ENCODE results near the gene PGBD5.

DNA sequence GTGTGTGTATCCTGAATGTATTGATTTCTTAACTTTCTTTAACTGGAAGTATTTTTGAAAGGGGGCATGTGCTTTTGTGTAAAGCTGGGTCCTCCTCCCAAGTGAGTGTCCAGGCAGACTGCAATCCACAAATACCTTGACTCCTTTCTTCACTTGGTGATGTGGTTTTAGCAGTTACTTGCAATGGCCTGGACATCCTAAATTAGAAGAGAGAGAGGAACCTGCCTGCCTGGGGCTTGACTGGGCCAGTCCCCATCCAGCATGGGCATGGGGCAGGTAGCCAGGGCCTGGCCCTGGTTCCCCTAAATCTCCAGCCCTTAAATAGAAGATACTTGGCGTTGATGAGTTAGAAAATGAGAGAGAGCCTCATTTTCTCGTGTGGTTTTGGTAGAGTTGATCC lies 159.7 kb downstream of the PGBD5 start:
- TF ChIP-seq, protein P1, sequence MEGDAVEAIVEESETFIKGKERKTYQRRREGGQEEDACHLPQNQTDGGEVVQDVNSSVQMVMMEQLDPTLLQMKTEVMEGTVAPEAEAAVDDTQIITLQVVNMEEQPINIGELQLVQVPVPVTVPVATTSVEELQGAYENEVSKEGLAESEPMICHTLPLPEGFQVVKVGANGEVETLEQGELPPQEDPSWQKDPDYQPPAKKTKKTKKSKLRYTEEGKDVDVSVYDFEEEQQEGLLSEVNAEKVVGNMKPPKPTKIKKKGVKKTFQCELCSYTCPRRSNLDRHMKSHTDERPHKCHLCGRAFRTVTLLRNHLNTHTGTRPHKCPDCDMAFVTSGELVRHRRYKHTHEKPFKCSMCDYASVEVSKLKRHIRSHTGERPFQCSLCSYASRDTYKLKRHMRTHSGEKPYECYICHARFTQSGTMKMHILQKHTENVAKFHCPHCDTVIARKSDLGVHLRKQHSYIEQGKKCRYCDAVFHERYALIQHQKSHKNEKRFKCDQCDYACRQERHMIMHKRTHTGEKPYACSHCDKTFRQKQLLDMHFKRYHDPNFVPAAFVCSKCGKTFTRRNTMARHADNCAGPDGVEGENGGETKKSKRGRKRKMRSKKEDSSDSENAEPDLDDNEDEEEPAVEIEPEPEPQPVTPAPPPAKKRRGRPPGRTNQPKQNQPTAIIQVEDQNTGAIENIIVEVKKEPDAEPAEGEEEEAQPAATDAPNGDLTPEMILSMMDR (IDR thresholded peaks at IDR 0.05 in 4 of 5, conservative IDR thresholded peaks at IDR 0.05 in 1 of 5): no peak
- TF ChIP-seq POLR2A (IDR thresholded peaks at IDR 0.05): no peak
